CD4-positive, alpha-beta T cell treated with Interleukin-17A for 1 hour (primary cell): Measurements from ENCODE around the gene ARGLU1.
"Not testable (repeated sequence)": the region's sequence is repeated elsewhere in the genome, so short reads cannot be mapped to it uniquely, and the experiment has no call there.

Source experiments
- DNase-seq: peaks from one replicate; pipeline ENCODE4 v3.0.0-alpha.2; 2020

The ARGLU1 gene, protein sequence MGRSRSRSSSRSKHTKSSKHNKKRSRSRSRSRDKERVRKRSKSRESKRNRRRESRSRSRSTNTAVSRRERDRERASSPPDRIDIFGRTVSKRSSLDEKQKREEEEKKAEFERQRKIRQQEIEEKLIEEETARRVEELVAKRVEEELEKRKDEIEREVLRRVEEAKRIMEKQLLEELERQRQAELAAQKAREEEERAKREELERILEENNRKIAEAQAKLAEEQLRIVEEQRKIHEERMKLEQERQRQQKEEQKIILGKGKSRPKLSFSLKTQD

GRCh38 chr13:106567474-106568298 lies at the start of gene ARGLU1:
TSS of gene ARGLU1 (minus strand) at chr13:106568137. CDS start at chr13:106567919, 218 bp downstream.
- DNase-seq = peak; percentile 95

- no peak for DNase-seq
These were observed 49.6 kb upstream of the ARGLU1 start for GRCh38 chr13:106617561-106617960.

- DNase-seq = no peak
These were observed 48.8 kb upstream of the ARGLU1 start for GRCh38 chr13:106616729-106617128.

- DNase-seq = no peak
These were observed 46.9 kb upstream of the ARGLU1 start for GRCh38 chr13:106614874-106615273.

DNA sequence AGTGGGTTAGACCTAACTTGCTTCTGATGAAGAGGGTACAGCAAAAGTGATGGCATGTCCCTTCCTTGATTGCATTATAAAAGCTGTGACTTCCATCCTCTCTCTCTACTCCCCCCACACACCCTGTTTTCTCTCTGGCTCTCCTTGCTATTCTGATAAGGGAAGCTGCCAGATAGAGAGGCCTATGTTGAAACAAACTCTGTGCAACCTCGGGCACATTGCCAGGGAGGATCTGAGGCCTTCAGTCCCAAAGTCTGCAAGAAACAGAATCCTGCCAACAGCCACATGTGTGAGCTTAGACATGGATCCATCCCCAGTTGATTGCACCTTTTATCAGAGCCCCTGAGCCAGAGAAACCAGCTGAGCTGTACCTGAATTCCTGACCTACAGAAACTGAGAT lies 44.8 kb upstream of the ARGLU1 start:
- no peak for DNase-seq

GRCh38 chr13:106610486-106610885 lies 42.5 kb upstream of the ARGLU1 start:
- no peak for DNase-seq

DNA sequence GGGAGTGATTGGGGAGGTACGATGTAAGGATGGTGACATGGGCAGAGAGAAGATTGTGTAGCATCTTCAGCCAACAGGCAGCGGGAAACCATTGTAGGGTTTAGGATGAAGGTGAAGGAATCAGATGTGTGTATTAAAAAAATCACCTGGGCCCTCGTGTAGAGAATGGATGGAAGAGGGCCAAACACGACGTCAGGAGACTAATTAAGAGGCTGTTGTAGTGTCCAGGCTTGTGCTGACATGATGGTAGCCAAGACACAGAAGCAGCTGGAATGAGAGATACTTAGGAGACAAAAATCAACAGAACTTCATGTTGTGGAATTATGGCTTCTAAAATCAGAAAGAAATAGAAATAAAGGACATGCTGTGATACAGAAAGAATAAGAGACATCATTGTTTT lies 41.2 kb upstream of the ARGLU1 start:
- DNase-seq = no peak

DNA sequence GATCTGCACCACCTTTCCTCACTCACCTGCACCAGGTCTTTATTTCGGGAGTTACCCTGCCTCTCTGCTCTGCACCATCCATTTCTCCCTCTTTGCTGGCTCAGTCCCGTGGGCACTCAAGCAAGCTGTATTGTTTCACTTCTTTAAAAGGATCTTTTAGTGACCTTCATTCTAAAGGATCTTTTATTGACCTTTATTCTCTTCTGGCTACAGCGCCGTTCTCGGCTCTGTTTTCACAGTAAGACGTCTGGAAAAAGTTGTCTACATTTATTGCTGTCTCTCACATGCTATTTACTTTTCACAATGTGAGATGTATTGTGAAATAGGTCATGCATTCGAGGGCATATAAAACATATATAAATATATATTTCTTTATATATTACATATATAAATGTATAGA lies 35.6 kb upstream of the ARGLU1 start:
- no peak for DNase-seq

DNA sequence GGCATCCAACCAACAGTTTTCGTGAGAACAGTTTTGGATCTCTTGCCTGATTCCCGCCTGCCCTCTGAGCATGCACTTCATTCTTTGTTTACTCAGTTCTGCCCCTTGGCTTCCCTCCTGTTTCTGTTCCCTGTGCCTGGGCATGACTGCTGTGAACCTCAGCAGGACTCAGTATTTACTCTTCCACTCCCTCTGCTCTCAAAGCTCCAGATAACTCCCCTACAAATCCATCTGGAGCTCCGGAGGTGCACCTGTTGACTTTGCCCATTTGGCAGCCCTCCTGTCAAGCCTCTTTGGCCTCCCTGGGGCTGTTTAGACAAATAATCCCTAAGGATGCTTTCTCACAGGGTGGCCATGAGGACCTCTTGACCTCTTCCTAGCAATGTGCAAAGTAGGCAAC lies 34.2 kb upstream of the ARGLU1 start:
- no peak for DNase-seq

GRCh38 chr13:106601489-106601888 lies 33.6 kb upstream of the ARGLU1 start:
- DNase-seq = no peak

DNA sequence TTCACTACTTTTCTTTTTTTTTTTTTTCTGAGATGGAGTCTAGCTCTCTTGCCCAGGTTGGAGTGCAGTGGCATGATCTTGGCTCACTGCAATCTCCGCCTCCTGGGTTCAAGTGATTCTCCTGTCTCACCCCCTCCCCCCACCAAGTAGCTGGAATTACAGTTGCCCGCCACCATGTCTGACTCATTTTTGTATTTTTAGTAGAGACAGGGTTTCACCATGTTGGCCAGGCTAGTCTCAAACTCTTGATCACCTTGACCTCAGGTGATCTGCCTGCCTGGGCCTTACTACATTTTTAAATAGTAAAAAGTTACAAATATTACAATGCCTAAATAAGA lies 32.8 kb upstream of the ARGLU1 start:
- not testable (repeated sequence) for DNase-seq

- peak; percentile 4 for DNase-seq
These were observed 32.2 kb upstream of the ARGLU1 start for GRCh38 chr13:106599875-106600797.

- DNase-seq = no peak
These were observed 29.9 kb upstream of the ARGLU1 start for GRCh38 chr13:106597749-106598395.

DNA sequence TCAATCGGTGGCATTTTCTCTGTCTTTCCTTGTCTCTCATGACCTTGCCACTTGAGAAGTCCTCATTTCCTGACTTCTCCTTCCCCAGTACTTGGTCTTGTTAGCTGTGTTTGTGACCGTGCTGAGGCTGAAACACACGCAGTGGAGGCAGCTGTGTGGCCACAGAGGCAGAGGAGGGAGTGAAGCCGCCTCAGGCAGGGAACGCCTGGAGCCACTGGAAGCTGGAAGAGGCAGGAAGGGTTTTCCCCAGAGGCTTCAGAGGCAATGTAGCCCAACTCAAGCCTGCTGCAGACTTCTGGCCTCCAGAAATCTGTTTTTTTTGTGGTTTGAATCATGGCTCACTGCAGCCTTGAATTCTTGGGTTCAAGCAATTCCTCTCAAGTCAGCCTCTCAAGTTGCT lies 29.2 kb upstream of the ARGLU1 start:
- no peak for DNase-seq

- DNase-seq = no peak
These were observed 28.5 kb upstream of the ARGLU1 start for GRCh38 chr13:106596275-106596937.

GRCh38 chr13:106595625-106596024 lies 27.7 kb upstream of the ARGLU1 start:
- DNase-seq = no peak

GRCh38 chr13:106594980-106595379 lies 27.0 kb upstream of the ARGLU1 start:
- DNase-seq = no peak

GRCh38 chr13:106593132-106593531 lies 25.2 kb upstream of the ARGLU1 start:
- DNase-seq = no peak

- DNase-seq = no peak
These were observed 23.4 kb upstream of the ARGLU1 start for GRCh38 chr13:106591299-106591698.

- DNase-seq = no peak
These were observed 21.8 kb upstream of the ARGLU1 start for GRCh38 chr13:106589716-106590115.

- DNase-seq = no peak
These were observed 20.4 kb upstream of the ARGLU1 start for GRCh38 chr13:106588367-106588766.

DNA sequence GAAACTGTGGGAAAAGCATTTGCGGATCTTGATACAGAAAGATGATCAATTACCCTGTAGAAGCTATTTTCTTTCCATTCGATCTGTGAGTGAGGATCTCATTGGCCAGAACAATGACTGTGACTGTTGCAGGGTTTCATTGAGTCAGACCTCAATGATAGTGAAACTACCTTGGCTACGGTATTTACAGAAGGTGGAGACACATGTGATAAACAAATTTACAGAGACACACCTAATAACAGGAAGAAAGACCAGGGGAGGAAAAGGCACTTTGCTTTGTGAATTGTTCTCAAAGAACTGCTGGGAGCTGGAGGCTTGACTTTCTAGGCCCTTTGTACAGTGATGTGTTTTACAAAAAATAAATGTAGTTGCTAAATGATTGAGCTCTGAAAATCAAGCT lies 19.9 kb upstream of the ARGLU1 start:
- DNase-seq = no peak
